Cortex of kidney (tissue), 1 donor: ENCODE results near the gene MUC13.

ENCODE experiments used
- DNase-seq: peaks from one replicate; lab custom pipeline; 2025; lab: John Stamatoyannopoulos, UW

The MUC13 gene

DNA sequence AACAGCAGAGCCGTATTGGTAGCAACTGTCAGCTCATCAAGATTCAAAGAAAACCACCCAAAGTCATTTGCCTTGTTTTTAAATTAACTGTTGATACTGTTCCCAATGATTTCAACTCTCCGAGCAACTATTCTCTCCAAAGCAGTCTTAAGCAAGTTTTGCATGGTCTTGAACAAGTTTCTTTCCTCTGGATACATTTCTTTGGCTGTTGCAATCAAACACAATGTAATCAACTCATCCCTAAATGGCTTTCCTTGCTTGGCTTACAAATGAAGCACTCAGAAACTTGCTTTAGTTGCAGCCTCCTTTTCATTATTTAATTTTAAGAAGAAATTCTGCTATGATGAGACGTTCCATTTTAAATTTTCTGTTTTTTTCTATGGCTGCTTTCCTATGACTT lies 15.5 kb upstream of the MUC13 start:
- DNase-seq = no peak

DNA sequence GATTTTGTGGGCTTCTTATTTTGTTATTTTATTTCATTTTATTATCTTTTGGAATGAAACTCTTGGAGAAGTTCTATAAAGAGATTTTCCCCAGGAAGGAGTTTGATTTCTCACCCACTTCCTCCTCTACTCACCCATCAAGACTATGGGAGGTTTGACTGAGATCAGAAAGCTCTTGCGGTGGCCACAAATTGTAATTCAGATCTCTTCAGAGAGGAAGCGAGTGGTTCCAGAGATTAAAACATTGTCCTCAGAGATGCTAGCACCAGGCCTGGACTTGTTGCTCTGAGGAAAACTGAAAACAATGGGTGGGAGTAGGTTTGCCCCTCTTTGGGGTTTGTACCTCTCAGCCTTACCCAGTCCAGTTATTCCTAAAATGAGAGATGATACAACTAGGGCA lies 8.1 kb upstream of the MUC13 start:
- no peak for DNase-seq

- no peak for DNase-seq
Measured at GRCh38 chr3:124941771-124942170, 7.2 kb upstream of the MUC13 start.

DNA sequence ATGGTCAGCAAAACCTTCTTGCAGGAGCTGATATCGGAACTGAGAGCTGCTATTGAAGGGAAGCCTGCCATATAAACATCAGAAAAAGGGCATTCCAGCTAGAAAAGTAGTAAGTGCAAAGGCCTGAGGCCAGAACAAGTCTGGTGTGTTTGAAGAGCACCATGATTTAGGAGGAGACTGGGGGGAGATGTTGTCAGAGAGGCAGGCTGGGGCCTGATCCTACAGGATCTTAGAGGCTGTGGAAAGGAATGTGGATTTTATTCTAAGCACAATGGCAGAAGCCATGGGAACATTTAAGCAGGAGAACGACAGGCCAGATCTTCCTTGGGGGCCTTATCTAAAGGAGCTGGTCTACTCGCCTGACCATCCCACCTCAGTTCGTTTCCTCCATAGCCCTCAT lies 5.1 kb upstream of the MUC13 start:
- no peak for DNase-seq

DNA sequence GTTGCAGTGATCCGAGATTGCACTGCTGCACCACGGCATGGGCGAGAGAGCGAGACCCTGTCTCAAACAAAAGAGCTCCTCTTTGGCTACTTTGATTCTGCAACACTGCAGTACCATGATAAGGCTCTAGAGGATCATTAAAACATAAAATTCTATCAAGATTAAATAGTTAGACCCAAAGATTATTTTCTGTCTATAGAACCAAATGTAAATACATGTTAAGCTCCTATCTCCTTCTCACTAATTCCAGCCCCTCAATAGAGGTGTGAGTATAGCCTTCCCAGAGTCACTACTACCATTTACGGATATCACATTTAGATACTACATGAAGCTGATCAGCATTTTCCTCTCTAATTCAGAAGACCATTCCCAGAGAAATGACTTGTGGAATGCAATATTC lies 4.3 kb upstream of the MUC13 start:
- DNase-seq = no peak

DNA sequence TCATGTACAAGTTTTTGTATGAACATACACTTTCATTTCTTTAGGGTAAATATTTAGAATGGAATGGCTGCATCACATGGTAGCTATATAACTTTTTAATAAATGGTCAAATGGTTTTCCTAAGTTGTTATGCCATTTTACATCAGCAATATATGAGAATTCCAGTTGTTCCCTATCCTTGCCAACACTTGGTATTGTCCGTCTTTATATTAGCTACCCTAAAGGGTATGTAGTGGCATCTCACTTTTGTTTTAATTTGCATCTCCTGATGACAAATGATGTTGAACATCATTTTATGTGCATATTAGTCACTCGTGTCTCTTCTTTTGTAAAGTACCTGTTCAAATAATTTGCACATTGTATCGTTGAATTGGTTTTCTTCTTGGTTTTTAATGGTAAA lies 2.5 kb upstream of the MUC13 start:
- no peak for DNase-seq

GRCh38 chr3:124935794-124936542 lies 1.4 kb upstream of the MUC13 start:
- no peak for DNase-seq

DNA sequence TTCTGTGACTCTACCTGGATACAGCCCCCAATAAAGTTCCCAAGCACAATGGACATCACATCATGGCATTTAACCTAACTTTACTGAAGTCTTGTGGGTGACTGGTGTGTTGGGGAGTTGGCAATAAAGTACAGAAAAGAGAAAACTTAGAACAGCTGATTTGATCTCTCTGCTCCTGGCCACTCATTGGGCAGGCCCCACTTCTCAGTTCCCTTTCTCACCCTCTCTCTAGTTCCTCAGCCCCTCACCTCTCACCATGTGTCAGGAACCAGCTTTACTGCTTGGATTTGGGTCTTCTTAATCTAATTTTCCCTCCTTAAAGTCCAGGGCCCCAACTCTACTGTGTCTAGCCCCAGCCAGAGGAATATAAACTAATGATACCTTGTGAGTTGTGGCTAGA lies 713 bp upstream of the MUC13 start:
- no peak for DNase-seq

GRCh38 chr3:124928333-124929202 lies 6.0 kb downstream of the MUC13 start:
- DNase-seq = no peak

- no peak for DNase-seq
Measured at GRCh38 chr3:124927574-124928045, 6.9 kb downstream of the MUC13 start.

- DNase-seq = no peak
Measured at GRCh38 chr3:124926426-124927101, 8.0 kb downstream of the MUC13 start.

DNA sequence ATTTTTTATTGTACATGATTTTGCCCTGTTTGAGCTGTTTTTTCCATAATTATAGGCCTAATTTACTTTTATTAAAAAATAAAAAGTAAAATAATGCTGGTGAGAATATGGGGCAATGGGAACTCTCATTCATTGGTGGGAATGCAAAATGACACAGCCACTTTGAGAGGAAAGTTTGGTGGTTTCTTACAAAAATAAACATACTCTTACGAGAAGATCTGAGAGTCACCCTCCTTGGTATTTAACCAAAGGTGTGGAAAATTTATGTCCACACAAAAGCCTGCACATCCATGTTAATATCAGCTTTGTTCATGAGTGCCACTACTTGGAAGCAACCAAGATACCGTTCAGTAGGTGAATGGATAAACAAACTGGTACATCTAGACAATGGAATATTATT lies 9.8 kb downstream of the MUC13 start:
- no peak for DNase-seq

- no peak for DNase-seq
Measured at GRCh38 chr3:124923833-124924232, 10.7 kb downstream of the MUC13 start.

GRCh38 chr3:124920718-124921117 lies 13.8 kb downstream of the MUC13 start:
- no peak for DNase-seq

- DNase-seq = no peak
Measured at GRCh38 chr3:124919756-124920155, 14.8 kb downstream of the MUC13 start.

- DNase-seq = no peak
Measured at GRCh38 chr3:124918524-124918923, 16.0 kb downstream of the MUC13 start.

- no peak for DNase-seq
Measured at GRCh38 chr3:124916837-124917409, 17.6 kb downstream of the MUC13 start.

GRCh38 chr3:124915254-124915653 lies 19.3 kb downstream of the MUC13 start:
- DNase-seq = no peak

DNA sequence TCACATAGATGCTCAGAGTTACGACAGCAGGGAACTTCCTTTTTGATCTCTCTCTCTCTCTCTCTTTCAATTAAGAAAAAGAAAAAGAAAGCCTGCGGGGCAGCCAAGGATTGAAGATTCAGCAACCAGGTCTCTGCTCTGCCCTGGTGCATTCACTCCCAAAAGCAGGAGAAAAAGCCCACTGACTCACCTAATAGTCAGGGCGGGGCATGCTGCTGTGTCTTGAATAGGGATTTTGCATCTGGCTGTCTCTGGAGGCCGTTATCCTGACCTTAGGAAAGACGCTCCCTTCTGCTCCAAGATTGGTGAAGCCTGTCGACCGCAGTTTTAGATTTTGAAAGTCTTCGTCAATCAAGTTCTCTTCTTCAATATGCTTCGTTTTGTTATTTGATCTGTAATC lies 26.6 kb downstream of the MUC13 start:
- no peak for DNase-seq

- DNase-seq = no peak
Measured at GRCh38 chr3:124904835-124905492, 29.6 kb downstream of the MUC13 start.

DNA sequence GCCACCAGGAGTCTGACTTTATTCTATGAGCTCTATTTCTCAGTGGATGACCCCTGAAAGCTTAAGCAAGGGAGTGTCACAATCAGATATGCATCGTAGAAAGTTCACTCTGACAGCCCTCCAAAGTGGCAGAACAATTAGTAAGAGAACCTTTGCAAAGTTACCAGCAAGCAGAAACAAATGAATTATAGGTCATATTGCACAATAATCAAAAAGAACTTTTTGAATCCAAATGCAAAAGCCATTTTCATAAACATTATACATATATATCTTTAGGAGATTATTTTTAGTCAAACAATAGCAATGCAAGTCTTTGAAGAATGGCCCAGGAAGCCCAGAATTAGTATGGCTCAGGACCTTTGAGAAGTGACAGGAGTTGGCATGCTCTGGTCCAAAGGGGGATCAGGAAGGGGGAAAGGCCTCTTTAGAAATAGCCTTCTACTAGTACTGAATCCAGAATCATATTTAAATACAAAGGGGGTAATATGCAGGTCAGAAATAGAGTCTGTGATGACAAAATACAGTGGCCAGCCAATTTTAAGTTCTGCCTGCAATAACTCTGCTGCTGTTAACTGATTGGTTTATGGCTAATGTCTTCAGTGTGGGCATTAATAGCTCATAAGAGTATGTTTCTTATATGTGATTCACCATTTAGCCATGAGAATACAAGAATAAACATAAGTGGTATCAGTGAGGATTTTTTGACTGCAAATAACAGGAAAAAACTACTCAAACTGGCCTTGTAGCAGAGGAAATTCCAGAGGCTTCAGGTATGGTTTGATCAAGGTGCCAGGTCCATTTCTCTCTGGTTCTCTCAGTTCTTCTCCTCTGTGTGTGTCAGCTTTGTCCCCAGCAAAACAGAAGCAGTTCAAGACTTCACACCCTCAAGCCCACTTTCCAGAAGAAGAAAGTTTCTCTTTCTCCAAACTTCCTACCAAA lies 30.4 kb downstream of the MUC13 start:
- DNase-seq = no peak
